ENCODE results near the gene ANK3. TPM values are rescaled to one million over a fixed set of nuclear protein-coding genes. Genes with fewer than 3 reads are reported as not detected.

The ANK3 gene
- total RNA-seq, 1 donor from 2014 or later, result 65.3 TPM

DNA sequence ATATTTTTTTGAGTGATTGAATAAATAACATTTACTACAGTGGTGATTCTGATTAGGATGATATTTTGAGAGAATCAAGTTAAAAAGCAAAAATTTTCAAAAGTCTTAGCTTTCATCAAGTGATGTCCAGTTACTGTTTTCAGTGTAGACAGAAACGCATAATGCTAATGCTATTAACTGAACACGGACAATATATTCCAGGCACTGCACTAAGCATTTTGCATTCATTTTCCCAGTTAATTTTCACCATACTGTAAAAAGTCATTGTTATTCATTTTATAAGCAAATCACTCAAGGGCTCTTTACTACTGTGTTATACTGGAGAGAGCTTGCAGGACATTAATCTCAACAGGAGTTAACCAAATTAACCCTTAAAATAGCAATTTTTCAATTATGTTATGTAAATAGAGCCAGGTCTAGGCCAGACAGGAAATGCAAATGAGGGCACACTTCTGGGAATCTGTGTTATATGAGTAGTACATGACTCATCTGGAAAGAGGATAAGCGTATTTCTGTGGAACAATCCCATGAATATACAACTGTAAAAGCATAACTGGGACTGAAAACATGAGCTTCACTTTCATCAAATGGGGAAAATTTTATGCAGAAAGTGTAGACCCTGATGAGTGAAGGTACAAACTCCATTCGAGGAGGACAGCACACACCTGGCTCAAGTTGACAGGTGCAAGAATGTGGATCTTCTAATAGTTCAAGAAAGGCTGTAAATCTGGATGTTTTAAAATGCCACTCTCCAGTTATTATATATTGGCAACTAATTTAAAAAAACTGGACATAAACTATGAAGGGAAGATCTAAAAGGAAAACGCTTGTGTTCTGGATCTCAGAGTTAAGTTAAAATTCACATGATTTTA lies 75.4 kb downstream of the ANK3 start:
- no peaks in the 10 kb centered on the region for H3K27me3 ChIP-seq
- TF ChIP-seq POLR2A (IDR thresholded peaks at IDR 0.05), result no peak
- no peak for TF ChIP-seq POLR2AphosphoS5 (IDR thresholded peaks at IDR 0.05; ENCODE audit: insufficient read depth in 1 of 2, low read depth in 1 of 2)
- TF ChIP-seq, protein P1, sequence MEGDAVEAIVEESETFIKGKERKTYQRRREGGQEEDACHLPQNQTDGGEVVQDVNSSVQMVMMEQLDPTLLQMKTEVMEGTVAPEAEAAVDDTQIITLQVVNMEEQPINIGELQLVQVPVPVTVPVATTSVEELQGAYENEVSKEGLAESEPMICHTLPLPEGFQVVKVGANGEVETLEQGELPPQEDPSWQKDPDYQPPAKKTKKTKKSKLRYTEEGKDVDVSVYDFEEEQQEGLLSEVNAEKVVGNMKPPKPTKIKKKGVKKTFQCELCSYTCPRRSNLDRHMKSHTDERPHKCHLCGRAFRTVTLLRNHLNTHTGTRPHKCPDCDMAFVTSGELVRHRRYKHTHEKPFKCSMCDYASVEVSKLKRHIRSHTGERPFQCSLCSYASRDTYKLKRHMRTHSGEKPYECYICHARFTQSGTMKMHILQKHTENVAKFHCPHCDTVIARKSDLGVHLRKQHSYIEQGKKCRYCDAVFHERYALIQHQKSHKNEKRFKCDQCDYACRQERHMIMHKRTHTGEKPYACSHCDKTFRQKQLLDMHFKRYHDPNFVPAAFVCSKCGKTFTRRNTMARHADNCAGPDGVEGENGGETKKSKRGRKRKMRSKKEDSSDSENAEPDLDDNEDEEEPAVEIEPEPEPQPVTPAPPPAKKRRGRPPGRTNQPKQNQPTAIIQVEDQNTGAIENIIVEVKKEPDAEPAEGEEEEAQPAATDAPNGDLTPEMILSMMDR (IDR thresholded peaks at IDR 0.05), result no peak
- intact Hi-C loops (cut with DNase I), result no loop called here
- no peak for DNase-seq (ENCODE audit: extremely low spot score in 2 of 2)
- H3K4me1 ChIP-seq, result no peaks in the 10 kb centered on the region
- no peaks in the 10 kb centered on the region for H3K9me3 ChIP-seq
- no peaks in the 10 kb centered on the region for H3K36me3 ChIP-seq
- H3K27ac ChIP-seq, result no peak overlapping the region
- no peak overlapping the region for H3K4me3 ChIP-seq

DNA sequence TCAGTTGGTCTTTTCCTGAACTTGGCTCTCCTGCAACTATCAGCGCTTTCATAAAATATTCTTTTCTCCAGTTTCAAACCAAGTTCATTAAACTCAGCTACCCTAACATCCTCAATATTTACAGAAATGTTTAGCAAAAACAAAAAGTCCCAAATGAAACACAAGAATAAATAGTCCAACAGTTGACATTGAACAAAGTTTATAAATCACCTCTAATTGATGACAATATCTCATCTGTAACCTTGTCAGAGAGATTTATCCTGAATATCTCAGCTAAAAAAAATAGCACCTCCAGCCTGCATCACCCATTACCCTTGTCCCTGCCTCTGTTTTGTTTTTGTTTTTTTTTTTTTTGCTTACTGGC lies 76.1 kb downstream of the ANK3 start:
- H3K36me3 ChIP-seq, result no peaks in the 10 kb centered on the region
- H3K9me3 ChIP-seq, result no peaks in the 10 kb centered on the region
- intact Hi-C loops (cut with DNase I), result no loop called here
- H3K27ac ChIP-seq, result no peak overlapping the region
- TF ChIP-seq, protein P1 (IDR thresholded peaks at IDR 0.05), result no peak
- no peak for TF ChIP-seq POLR2AphosphoS5 (IDR thresholded peaks at IDR 0.05; ENCODE audit: insufficient read depth in 1 of 2, low read depth in 1 of 2)
- no peak for TF ChIP-seq POLR2A (IDR thresholded peaks at IDR 0.05)
- DNase-seq (ENCODE audit: extremely low spot score in 2 of 2), result no peak
- H3K27me3 ChIP-seq, result no peaks in the 10 kb centered on the region
- no peak overlapping the region for H3K4me3 ChIP-seq
- H3K4me1 ChIP-seq, result no peaks in the 10 kb centered on the region

DNA sequence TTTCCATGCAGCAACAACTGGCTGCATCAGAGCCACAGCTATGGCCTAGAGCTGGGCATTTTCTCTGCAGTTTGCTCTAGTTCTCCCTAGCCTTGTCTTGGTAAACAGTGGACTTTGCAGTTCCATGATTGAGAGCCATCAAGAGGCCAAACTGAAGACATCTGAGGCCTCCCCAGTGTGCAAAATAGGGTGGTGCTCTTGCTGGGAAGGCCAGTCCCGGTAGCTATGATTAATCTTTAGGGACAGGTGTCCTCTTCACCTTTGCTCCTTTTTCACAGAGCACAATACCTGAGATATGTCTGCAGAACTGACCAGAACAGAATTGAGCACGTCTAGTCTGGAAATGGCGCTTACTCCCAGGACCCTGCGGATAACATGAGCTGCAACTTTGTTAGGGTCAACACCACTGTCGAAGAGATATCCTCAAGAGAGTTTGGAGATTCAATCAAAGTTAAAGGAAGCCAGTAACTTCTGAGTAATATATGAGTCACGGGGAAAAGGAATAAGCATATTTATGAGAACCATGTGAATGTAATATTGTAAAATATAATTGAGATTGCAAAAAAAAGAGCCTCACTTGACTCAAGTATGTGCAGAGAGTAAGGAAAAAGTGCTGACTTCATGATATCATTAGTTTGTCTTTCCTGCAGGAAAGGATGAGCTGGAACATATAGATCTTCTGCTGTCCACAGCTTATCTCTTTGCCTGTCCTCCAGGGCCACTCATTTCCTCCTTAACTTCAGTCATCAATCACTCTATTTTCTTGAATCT lies 76.7 kb downstream of the ANK3 start:
- Histone ChIP-seq H3K4me3 (no peak overlapping the region), H3K4me1 (no peaks in the 10 kb centered on the region), H3K9me3 (no peaks in the 10 kb centered on the region), H3K27me3 (no peaks in the 10 kb centered on the region), H3K27ac (no peak overlapping the region), H3K36me3 (no peaks in the 10 kb centered on the region)
- intact Hi-C loops (cut with DNase I), result no loop called here
- no peak for DNase-seq (ENCODE audit: extremely low spot score in 2 of 2)
- TF ChIP-seq, protein P1 (IDR thresholded peaks at IDR 0.05), result no peak
- no peak for TF ChIP-seq POLR2AphosphoS5 (IDR thresholded peaks at IDR 0.05; ENCODE audit: insufficient read depth in 1 of 2, low read depth in 1 of 2)
- TF ChIP-seq POLR2A (IDR thresholded peaks at IDR 0.05), result no peak

DNA sequence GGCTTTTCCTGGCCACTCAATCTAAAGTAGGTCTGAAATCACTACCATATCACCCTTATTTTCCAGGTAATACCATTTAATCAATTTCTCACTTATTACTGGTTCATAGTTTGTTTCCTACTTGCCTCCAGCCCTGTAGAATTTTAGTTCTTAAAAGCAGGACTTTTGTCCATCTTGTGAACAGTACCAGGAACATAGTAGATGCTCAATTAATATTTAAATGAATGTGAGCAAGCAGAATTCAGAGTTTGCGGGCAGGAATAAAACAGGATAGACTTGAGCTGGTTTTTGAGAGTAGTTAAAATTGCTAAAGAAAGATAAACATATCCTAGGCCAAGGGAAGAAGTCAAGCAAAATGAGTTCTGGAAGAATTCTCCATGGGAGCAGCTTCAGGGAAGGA lies 77.9 kb downstream of the ANK3 start:
- Histone ChIP-seq H3K4me1 (no peaks in the 10 kb centered on the region), H3K27me3 (no peaks in the 10 kb centered on the region), H3K27ac (no peak overlapping the region), H3K36me3 (no peaks in the 10 kb centered on the region), H3K9me3 (no peaks in the 10 kb centered on the region), H3K4me3 (no peak overlapping the region)
- DNase-seq (ENCODE audit: extremely low spot score in 2 of 2), result no peak
- intact Hi-C loops (cut with DNase I), result no loop called here
- TF ChIP-seq POLR2AphosphoS5 (IDR thresholded peaks at IDR 0.05; ENCODE audit: insufficient read depth in 1 of 2, low read depth in 1 of 2) (no peak), POLR2A (IDR thresholded peaks at IDR 0.05) (no peak)
- TF ChIP-seq, protein P1 (IDR thresholded peaks at IDR 0.05), result no peak

All from vagina (tissue), 2 donors.